NCI-H2107 treated with DMSO at 0.1 percent for 48 hours (cell line): ENCODE results near the gene GTF3C5.
"Not testable (repeated sequence)": the region's sequence is repeated elsewhere in the genome, so short reads cannot be mapped to it uniquely, and the experiment has no call there.

Experiments
- DNase-seq: peaks from one replicate; lab custom pipeline; 2025; ENCODE audit not compliant: unreplicated experiment; lab: John Stamatoyannopoulos, UW

Gene GTF3C5

GRCh38 chr9:132995879-132996278, 34.9 kb upstream of the GTF3C5 start:
- DNase-seq = no peak

GRCh38 chr9:132996526-132996925, 34.3 kb upstream of the GTF3C5 start:
- DNase-seq = no peak

GRCh38 chr9:132997591-132997990, 33.2 kb upstream of the GTF3C5 start:
- DNase-seq = no peak

DNA sequence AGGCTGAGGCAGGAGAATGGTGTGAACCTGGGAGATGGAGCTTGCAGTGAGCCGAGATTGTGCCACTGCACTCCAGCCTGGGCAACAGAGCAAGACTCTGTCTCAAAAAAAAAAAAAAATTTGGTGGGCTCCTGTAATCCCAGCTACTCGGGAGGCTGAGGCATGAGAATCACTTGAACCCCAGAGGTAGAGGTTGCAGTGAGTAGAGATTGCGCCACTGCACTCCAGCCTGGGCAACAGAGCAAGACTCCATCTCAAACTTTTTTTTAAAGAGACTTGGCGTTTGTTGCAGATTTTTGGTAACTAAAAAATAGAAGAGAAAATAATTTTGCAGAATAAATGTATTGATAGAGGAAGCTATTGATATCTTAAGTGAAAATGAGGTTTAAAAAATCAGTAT, 32.6 kb upstream of the GTF3C5 start:
- not testable (repeated sequence) for DNase-seq

GRCh38 chr9:132998831-132999635, 31.8 kb upstream of the GTF3C5 start:
- DNase-seq = no peak

GRCh38 chr9:133002147-133003070, 28.4 kb upstream of the GTF3C5 start:
- no peak for DNase-seq

GRCh38 chr9:133003071-133003461, 27.7 kb upstream of the GTF3C5 start:
- DNase-seq = no peak

DNA sequence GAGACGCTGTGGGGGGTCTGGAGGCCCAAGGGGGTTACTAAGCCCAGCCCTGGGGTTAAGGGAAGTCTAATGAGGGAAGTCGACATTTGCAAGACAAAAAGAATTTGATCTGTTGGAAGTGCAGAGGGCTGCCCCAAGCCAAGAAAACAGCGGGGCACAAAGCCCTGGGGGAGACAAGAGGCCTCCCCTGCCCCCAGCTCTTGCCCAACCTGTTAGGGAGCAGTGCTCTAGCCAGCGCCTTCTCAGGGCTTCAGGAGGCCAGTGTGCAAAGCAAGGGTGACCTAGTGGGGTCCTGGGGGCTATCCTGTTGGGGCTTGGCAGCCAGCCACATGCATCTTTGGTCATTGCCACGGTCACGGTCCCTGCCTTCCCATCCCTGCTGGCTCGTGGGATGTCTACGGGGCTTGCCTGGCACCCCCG, 27.1 kb upstream of the GTF3C5 start:
- no peak for DNase-seq

GRCh38 chr9:133004091-133004998, 26.5 kb upstream of the GTF3C5 start:
- DNase-seq = no peak

GRCh38 chr9:133004999-133005760, 25.6 kb upstream of the GTF3C5 start:
- no peak for DNase-seq

DNA sequence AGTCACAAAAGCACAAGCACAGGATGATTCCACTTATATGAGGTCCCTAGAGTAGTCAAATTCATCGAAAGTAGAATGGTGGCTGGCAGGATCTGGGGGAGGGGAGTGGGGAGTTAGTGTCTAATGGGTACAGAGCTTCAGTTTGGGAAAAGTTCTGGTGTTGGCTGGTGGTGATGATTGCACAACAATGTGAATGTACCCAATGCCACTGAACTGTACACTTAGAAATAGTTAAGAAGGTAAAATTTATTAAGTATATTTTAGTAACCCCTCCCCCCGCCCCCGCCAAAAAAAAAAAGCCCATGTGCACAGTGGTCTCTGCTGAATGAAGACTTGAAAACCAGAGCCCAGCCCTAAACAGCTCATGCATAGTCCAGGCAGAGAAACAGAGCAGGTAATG, 24.8 kb upstream of the GTF3C5 start:
- DNase-seq = no peak

- DNase-seq = no peak
Observed at GRCh38 chr9:133006731-133007352, 24.0 kb upstream of the GTF3C5 start.

DNA sequence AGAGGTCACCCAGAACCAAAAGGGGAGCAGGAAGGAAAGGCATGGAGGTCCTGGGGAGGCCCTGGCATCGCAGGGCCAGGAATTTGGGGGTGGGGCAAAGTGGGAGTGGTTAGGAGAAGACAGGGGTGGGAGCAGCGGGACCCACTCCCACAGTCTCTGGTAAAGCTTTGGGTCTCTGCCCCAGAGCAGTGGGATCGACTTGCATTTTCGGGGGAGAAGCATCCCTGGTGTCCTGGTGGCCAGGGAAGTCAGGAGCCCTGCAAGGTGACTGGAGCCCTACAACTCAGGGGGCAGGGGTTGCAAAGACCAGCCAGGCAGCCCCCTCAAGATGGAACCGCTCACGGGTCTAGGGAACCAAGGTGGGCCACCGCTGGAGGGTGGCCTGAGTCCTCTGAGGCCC, 22.4 kb upstream of the GTF3C5 start:
- DNase-seq = no peak

DNA sequence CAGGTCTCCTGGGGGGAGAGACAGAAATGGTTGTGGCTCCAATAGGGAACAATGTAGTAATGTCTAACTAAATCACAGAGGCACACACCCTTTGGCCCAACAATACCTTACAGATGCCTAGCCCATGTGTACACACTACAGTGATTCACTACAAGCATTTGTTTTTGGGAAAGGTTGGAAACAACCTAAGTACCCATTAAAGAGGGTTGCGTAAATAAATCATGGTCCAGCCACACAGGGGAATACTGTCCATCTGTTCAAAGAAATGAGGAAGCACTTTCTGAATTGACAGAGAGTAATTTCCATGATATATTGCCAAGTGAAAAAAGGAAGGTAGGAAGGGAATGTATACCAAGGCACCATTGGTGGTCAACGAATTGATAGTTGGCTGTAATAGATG, 22.0 kb upstream of the GTF3C5 start:
- no peak for DNase-seq

DNA sequence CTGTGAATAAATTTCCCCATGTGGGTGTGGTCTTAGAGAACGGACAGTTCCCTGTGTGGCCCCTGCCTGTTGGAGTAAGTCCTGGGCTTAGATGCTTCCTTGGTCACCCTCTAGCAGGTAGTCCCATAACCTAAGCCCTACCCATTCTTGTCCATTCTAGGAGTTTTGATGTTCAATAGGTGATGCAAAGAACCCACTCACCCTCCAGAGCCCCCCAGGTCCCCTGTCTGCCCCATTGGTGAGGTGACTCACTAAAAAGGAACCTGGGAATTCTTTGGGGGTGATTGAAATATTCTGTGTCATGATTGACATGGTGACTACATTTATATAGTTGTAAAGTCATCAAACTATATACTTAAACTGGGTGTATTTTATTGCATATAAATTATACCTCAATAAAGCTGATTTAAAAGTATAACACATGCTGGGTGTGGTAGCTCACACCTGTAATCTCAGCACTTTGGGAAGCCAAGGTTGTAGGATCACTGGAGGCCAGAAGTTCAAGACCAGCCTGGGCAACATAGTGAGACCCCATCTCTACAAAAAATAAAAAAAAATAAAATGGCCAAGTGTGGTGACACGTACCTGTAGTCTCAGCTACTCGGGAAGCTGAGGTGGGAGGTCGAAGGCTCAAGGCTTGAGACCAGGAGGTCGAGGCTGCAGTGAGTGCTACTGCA, 20.8 kb upstream of the GTF3C5 start:
- no peak for DNase-seq

GRCh38 chr9:133014696-133015095, 16.1 kb upstream of the GTF3C5 start:
- DNase-seq = no peak

- DNase-seq = no peak
Observed at GRCh38 chr9:133023117-133023890, 7.5 kb upstream of the GTF3C5 start.

DNA sequence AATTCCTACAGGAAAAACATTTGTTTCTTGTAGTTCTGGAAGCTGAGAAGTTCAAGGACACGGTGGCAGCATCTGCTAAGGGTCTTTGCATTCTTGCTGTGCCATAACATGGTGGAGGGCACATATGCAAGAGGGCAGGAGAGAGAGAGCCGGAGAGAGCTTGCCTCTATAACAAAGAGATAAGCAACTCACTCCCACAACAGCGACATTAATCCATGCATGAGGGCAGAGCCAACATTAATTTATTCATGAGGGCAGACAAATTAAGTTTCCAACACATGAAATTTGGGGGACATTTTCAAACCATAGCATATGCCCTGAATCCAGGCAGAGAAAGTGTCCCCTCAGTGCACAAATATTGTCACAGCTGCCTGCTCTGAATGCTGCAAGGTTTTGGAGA, 4.4 kb upstream of the GTF3C5 start:
- DNase-seq = no peak

DNA sequence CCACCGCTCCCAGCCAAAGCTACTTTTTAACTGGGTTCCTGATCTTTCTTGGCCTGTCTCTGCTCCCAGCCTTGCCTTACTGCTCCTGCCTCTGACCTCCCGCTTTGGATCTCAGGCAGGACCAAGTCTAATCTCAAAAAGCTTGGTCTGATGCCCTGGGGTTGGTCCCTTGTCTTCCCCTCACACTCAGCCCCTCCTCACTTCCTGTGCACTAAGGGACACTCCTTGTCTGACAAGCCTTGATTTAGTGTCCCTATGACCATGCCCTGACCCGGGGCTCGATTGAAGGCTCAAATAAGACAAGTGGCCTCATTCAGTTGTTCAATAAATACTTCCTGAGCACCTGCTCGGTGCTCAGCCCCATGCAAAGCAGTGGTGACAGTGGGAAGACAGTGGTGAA, 3.7 kb upstream of the GTF3C5 start:
- no peak for DNase-seq
